Lower lobe of right lung (tissue), 2 donors: ENCODE measurements around the gene LAMA5. TPM values are rescaled to one million over a fixed set of nuclear protein-coding genes. Genes with fewer than 3 reads are reported as not detected.

Experiments used
- ATAC-seq, 2 donors: fragments of 200-7000 bp; cut with Tn5 transposase; one replicate each; pipeline ENCODE4 v1.9.1; 2020 to 2022; ENCODE audit warnings: mild to moderate bottlenecking in 2 of 2, moderate library complexity in 2 of 2
- DNase-seq: peaks from one replicate; pipeline ENCODE4 v3.0.0-alpha.2; 2020
- H3K27ac ChIP-seq: fragments of 200-600 bp; one replicate; pipeline ENCODE4 v1.8.0; 2022
- H3K27me3 ChIP-seq: fragments of 200-600 bp; one replicate; pipeline ENCODE4 v1.8.0; 2022; ENCODE audit warnings: low read depth
- H3K36me3 ChIP-seq: fragments of 200-600 bp; one replicate; pipeline ENCODE4 v1.8.0; 2022; ENCODE audit warnings: mild to moderate bottlenecking
- H3K4me1 ChIP-seq: fragments of 200-600 bp; one replicate; pipeline ENCODE4 v1.8.0; 2022
- H3K4me3 ChIP-seq: fragments of 200-600 bp; one replicate; pipeline ENCODE4 v1.8.0; 2022; ENCODE audit warnings: mild to moderate bottlenecking
- H3K9me3 ChIP-seq: fragments of 200-600 bp; one replicate; pipeline ENCODE4 v1.8.0; 2022
- intact Hi-C: fragments of 100-400 bp; cut with DNase I; formaldehyde crosslinking; loops from one replicate; pipeline ENCODE4 v1.11.0; 2022
- total RNA-seq: library from RNA; stranded (reverse); fragmentation: NEBNext Ultra II Directional; extraction: Animal tissue kit (Norgen Biotek cat#: 25700); gene quantifications from one replicate; pipeline ENCODE4 v1.2.1, GENCODE V29; 2021
- TF ChIP-seq, protein P1 (sequence below): fragments of 200-600 bp; IDR thresholded peaks from one replicate; pipeline ENCODE4 v1.8.0; 2022; ENCODE audit warnings: antibody characterized with exemption, mild to moderate bottlenecking
- donor health status: DM: no; HTN: yes; CAD: no; lungs with severe emphysema.

Gene LAMA5
- total RNA-seq, 1 donor from 2014 or later: 282 TPM

DNA sequence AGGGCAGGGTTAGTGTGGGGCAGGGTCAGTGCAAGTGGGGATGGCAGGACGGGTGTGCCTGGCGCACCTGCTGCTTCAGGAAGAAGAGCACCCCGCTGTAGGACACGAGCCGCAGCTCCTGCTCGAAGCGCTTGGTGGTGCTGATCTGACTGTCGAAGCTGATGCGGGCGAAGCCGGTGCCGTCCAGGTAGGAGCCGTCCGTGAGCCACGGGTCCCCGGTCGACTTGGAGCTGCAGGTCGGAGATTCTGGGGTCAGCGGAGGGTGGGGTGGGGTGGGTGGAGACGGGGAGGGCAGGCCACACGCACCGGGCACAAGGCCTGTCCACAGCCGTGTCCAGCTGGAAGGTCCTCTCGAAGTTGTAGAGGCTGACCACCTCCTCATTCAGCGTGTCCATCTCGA lies 54.1 kb downstream of the LAMA5 start:
- Histone ChIP-seq H3K27me3 (no peaks in the 10 kb centered on the region), H3K36me3 (peaks cover 88% of the 10 kb centered on the region), H3K27ac (no peak overlapping the region), H3K4me1 (no peaks in the 10 kb centered on the region), H3K4me3 (no peak overlapping the region), H3K9me3 (no peaks in the 10 kb centered on the region)
- TF ChIP-seq, protein P1, sequence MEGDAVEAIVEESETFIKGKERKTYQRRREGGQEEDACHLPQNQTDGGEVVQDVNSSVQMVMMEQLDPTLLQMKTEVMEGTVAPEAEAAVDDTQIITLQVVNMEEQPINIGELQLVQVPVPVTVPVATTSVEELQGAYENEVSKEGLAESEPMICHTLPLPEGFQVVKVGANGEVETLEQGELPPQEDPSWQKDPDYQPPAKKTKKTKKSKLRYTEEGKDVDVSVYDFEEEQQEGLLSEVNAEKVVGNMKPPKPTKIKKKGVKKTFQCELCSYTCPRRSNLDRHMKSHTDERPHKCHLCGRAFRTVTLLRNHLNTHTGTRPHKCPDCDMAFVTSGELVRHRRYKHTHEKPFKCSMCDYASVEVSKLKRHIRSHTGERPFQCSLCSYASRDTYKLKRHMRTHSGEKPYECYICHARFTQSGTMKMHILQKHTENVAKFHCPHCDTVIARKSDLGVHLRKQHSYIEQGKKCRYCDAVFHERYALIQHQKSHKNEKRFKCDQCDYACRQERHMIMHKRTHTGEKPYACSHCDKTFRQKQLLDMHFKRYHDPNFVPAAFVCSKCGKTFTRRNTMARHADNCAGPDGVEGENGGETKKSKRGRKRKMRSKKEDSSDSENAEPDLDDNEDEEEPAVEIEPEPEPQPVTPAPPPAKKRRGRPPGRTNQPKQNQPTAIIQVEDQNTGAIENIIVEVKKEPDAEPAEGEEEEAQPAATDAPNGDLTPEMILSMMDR: no peak
- ATAC-seq: no peak
- intact Hi-C loops: no loop called here
- no peak for DNase-seq

DNA sequence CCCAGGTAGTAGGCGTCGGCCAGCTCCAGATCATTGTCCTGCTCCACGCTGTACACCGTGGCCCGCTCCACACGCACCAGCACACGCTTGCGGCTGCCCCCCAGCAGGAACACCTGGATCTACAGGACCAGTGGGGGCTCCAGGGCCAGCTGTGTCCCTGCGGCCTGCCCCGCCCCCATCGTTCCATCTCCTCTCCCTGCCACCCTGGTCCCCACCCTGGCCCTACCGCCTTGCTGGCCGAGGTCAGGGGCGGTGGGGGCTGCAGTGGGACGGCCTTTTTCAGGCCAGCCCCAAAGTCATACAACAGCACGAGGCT lies 54.5 kb downstream of the LAMA5 start:
- no peak overlapping the region for H3K4me3 ChIP-seq
- H3K36me3 ChIP-seq: peaks cover 92% of the 10 kb centered on the region
- H3K27me3 ChIP-seq: no peaks in the 10 kb centered on the region
- no peak overlapping the region for H3K27ac ChIP-seq
- no peak for ATAC-seq
- TF ChIP-seq, protein P1: no peak
- no peaks in the 10 kb centered on the region for H3K9me3 ChIP-seq
- no peak for DNase-seq
- intact Hi-C loops: no loop called here
- H3K4me1 ChIP-seq: no peaks in the 10 kb centered on the region

GRCh38 chr20:62311832-62312661 lies 55.1 kb downstream of the LAMA5 start:
- H3K4me1 ChIP-seq: no peaks in the 10 kb centered on the region
- ATAC-seq: no peak
- H3K4me3 ChIP-seq: no peak overlapping the region
- no peaks in the 10 kb centered on the region for H3K9me3 ChIP-seq
- peaks cover 92% of the 10 kb centered on the region for H3K36me3 ChIP-seq
- DNase-seq: no peak
- TF ChIP-seq, protein P1: no peak
- no peak overlapping the region for H3K27ac ChIP-seq
- intact Hi-C loops: no loop called here
- H3K27me3 ChIP-seq: no peaks in the 10 kb centered on the region

- no peak overlapping the region for H3K27ac ChIP-seq
- intact Hi-C loops: no loop called here
- ATAC-seq (no peak), DNase-seq (no peak)
- no peak overlapping the region for H3K4me3 ChIP-seq
- H3K4me1 ChIP-seq: no peaks in the 10 kb centered on the region
- TF ChIP-seq, protein P1: no peak
- H3K36me3 ChIP-seq: peaks cover 92% of the 10 kb centered on the region
- no peaks in the 10 kb centered on the region for H3K27me3 ChIP-seq
- H3K9me3 ChIP-seq: no peaks in the 10 kb centered on the region
Measured at GRCh38 chr20:62311150-62311549, 56.0 kb downstream of the LAMA5 start.

GRCh38 chr20:62310757-62311121 lies 56.4 kb downstream of the LAMA5 start:
- H3K27me3 ChIP-seq: no peaks in the 10 kb centered on the region
- H3K4me1 ChIP-seq: peaks cover 2% of the 10 kb centered on the region
- TF ChIP-seq, protein P1: no peak
- intact Hi-C loops: no loop called here
- no peaks in the 10 kb centered on the region for H3K9me3 ChIP-seq
- ATAC-seq (no peak), DNase-seq (no peak)
- H3K27ac ChIP-seq: no peak overlapping the region
- no peak overlapping the region for H3K4me3 ChIP-seq
- peaks cover 92% of the 10 kb centered on the region for H3K36me3 ChIP-seq
